ENCODE measurements around the gene HMCN1.

HMCN1 gene

DNA sequence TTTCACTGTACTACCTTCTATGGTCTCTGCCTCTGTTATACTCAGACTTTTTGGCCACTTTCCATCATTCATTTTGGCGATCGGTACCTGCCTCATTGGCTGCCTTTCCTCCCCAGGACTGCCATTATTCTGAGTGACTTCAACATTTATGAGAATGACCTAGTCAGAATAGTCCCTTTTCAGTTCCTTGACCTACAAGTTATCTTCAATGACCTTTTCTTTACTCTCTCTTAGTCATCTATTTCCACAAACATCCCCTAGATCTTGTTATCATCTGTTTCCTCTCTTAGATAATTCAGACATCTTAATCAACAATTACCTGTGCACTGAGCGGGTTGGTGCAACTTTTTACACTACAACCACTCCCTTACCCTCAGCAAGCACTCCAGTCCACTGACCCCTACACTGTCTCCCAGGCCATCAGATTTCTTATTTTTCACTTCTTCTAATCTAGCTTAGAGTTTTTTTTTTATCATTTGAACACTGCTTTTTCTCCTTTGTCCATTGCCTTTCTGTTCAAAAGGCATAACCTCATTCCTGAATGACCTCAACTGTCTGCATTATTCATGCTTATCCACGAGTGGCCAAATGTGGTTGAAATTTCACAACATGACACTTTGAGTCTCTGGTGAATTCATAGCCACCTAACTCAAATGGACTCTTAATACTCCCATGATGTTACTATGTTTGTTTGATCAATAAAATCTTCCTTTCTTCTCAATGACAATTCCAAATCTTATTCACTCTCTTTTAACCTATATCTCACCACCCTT is 112.7 kb downstream of the HMCN1 start:
- TF ChIP-seq, protein P1, sequence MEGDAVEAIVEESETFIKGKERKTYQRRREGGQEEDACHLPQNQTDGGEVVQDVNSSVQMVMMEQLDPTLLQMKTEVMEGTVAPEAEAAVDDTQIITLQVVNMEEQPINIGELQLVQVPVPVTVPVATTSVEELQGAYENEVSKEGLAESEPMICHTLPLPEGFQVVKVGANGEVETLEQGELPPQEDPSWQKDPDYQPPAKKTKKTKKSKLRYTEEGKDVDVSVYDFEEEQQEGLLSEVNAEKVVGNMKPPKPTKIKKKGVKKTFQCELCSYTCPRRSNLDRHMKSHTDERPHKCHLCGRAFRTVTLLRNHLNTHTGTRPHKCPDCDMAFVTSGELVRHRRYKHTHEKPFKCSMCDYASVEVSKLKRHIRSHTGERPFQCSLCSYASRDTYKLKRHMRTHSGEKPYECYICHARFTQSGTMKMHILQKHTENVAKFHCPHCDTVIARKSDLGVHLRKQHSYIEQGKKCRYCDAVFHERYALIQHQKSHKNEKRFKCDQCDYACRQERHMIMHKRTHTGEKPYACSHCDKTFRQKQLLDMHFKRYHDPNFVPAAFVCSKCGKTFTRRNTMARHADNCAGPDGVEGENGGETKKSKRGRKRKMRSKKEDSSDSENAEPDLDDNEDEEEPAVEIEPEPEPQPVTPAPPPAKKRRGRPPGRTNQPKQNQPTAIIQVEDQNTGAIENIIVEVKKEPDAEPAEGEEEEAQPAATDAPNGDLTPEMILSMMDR (conservative IDR thresholded peaks at IDR 0.05; ENCODE audit: low read depth, low read length), result no peak
- H3K36me3 ChIP-seq (ENCODE audit: insufficient read depth), result no peaks in the 10 kb centered on the region
- no peaks in the 10 kb centered on the region for H3K79me2 ChIP-seq (ENCODE audit: insufficient read depth, low read depth)
- H3K9ac ChIP-seq, result no peak overlapping the region
- no peaks in the 10 kb centered on the region for H4K20me1 ChIP-seq (ENCODE audit: insufficient read depth)
- no peak overlapping the region for H2AFZ ChIP-seq (ENCODE audit: low read depth)
- H3K4me1 ChIP-seq (ENCODE audit: low read depth, poor library complexity, severe bottlenecking), result no peaks in the 10 kb centered on the region
- H3K4me2 ChIP-seq, result no peak overlapping the region
- H3K27me3 ChIP-seq (ENCODE audit: insufficient read depth, low read depth), result no peaks in the 10 kb centered on the region
- H3K27ac ChIP-seq, result no peak overlapping the region
- no peak overlapping the region for H3K4me3 ChIP-seq (IDR thresholded peaks at IDR 0.05; ENCODE audit: insufficient read depth, low read depth, low read length)

DNA sequence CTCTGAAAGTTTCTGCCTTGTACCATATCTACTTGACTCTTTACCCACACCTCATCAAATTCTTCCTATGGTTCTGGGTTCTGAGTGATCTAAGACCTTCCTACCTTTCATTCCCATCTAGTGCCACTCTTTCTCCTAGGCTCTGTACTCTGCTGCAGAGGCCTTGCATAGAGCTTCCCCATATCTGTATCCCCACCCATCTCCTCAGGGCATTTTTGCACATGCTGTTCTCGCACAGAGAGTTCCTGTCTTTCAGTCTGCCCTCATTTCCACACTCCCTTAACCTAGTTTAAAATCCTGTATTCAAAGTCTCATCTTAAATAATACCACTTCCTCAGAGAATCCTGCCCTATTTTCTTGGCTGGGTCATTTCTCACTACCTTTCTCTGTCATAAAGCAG is 114.8 kb downstream of the HMCN1 start:
- Histone ChIP-seq H3K4me2 (no peak overlapping the region), H3K4me1 (ENCODE audit: low read depth, poor library complexity, severe bottlenecking) (no peaks in the 10 kb centered on the region), H3K27ac (no peak overlapping the region), H3K79me2 (ENCODE audit: insufficient read depth, low read depth) (no peaks in the 10 kb centered on the region), H2AFZ (ENCODE audit: low read depth) (no peak overlapping the region), H3K27me3 (ENCODE audit: insufficient read depth, low read depth) (no peaks in the 10 kb centered on the region), H3K9ac (no peak overlapping the region), H3K36me3 (ENCODE audit: insufficient read depth) (no peaks in the 10 kb centered on the region), H4K20me1 (ENCODE audit: insufficient read depth) (no peaks in the 10 kb centered on the region), H3K4me3 (IDR thresholded peaks at IDR 0.05; ENCODE audit: insufficient read depth, low read depth, low read length) (no peak overlapping the region)
- TF ChIP-seq, protein P1 (conservative IDR thresholded peaks at IDR 0.05; ENCODE audit: low read depth, low read length), result no peak

DNA sequence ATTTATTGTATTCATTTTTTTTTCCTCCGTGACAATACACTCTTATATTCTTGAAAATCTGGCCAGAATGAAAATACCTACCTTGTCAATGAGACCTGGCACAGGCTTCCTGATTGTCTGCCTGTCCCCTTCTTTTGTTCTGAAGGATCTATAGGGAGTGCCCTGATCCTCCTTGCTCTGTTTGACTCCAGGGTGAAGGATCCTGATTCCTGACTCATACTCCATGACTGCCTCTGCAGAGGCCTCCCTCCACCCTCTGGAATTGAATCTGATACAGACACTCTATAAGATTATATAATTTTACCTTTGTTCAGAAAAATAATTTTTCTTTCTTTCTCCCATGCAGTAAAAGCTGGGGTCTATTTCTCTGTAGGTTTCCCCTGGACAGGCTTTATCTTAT is 116.2 kb downstream of the HMCN1 start:
- TF ChIP-seq, protein P1 (conservative IDR thresholded peaks at IDR 0.05; ENCODE audit: low read depth, low read length), result no peak
- Histone ChIP-seq H3K9ac (no peak overlapping the region), H3K4me1 (ENCODE audit: low read depth, poor library complexity, severe bottlenecking) (no peaks in the 10 kb centered on the region), H3K27me3 (ENCODE audit: insufficient read depth, low read depth) (no peaks in the 10 kb centered on the region), H3K4me3 (IDR thresholded peaks at IDR 0.05; ENCODE audit: insufficient read depth, low read depth, low read length) (no peak overlapping the region), H3K4me2 (no peak overlapping the region), H3K27ac (no peak overlapping the region), H3K79me2 (ENCODE audit: insufficient read depth, low read depth) (no peaks in the 10 kb centered on the region), H3K36me3 (ENCODE audit: insufficient read depth) (no peaks in the 10 kb centered on the region), H4K20me1 (ENCODE audit: insufficient read depth) (no peaks in the 10 kb centered on the region), H2AFZ (ENCODE audit: low read depth) (no peak overlapping the region)

DNA sequence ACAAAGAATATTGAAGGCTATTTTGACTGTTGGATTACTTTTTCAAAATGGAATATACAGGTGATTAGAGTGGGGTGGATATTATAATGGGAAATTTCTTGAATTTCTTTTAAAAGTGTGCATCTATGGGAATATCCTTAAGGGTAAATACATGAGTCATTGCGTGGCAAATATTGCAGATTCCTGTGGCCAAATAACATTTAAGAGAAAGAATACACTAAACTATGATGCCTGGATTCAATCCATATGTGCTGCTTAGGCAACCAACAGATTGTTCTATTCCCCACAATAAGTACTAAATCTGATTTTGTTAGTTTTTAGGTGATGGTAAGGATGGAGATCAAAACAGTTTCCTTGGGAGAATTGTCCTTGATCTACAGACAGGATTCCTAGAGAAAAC is 119.5 kb downstream of the HMCN1 start:
- Histone ChIP-seq H3K4me2 (no peak overlapping the region), H4K20me1 (ENCODE audit: insufficient read depth) (no peaks in the 10 kb centered on the region), H3K27me3 (ENCODE audit: insufficient read depth, low read depth) (no peaks in the 10 kb centered on the region), H2AFZ (ENCODE audit: low read depth) (no peak overlapping the region), H3K9ac (no peak overlapping the region), H3K4me3 (IDR thresholded peaks at IDR 0.05; ENCODE audit: insufficient read depth, low read depth, low read length) (no peak overlapping the region), H3K27ac (no peak overlapping the region), H3K36me3 (ENCODE audit: insufficient read depth) (no peaks in the 10 kb centered on the region), H3K79me2 (ENCODE audit: insufficient read depth, low read depth) (no peaks in the 10 kb centered on the region), H3K4me1 (ENCODE audit: low read depth, poor library complexity, severe bottlenecking) (peaks cover 16% of the 10 kb centered on the region)
- TF ChIP-seq, protein P1 (conservative IDR thresholded peaks at IDR 0.05; ENCODE audit: low read depth, low read length), result no peak

Measured in KMS-11 (cell line).